C4-2B (cell line): ENCODE data around the gene SRXN1.

Experiments used
- CTCF ChIP-seq: fragments of 450-650 bp; conservative IDR thresholded peaks from 2 replicates; pipeline ENCODE4 v1.5.1; 2017; ENCODE audit warnings: mild to moderate bottlenecking
- ZFX ChIP-seq: fragments of 450-650 bp; IDR thresholded peaks from 2 replicates; pipeline ENCODE4 v1.6.1; 2017

GRCh38 chr20:677957-678356 is 25.0 kb upstream of the SRXN1 start:
- TF ChIP-seq CTCF: no peak
- TF ChIP-seq ZFX: no peak
